Ishikawa (cell line): ENCODE data around the gene MEGF6.

Experiments
- CEBPB ChIP-seq: IDR thresholded peaks from 2 replicates; pipeline ENCODE4 v1.6.1; 2012
- CREB1 ChIP-seq: IDR thresholded peaks from 2 replicates; pipeline ENCODE4 v1.6.1; 2012; ENCODE audit warnings: low read depth
- EP300 ChIP-seq: IDR thresholded peaks from 2 replicates; pipeline ENCODE4 v1.6.1; 2012; ENCODE audit warnings: borderline replicate concordance
- MAX ChIP-seq: IDR thresholded peaks from 2 replicates; pipeline ENCODE4 v1.6.1; 2012
- RAD21 ChIP-seq: IDR thresholded peaks from 2 replicates; pipeline ENCODE4 v1.6.1; 2012; ENCODE audit warnings: low read depth
- TCF12 ChIP-seq: IDR thresholded peaks from 2 replicates; pipeline ENCODE4 v1.6.1; 2012; ENCODE audit warnings: low read depth
- ZBTB7A ChIP-seq: IDR thresholded peaks from 2 replicates; pipeline ENCODE4 v1.6.1; 2012; ENCODE audit warnings: low read depth
- TF ChIP-seq, protein P1 (sequence below): IDR thresholded peaks from 2 replicates; pipeline ENCODE4 v1.6.1; 2012
- TF ChIP-seq, protein P2 (sequence below): IDR thresholded peaks from 2 replicates; pipeline ENCODE4 v1.6.1; 2012; ENCODE audit warnings: low read depth, mild to moderate bottlenecking

DNA sequence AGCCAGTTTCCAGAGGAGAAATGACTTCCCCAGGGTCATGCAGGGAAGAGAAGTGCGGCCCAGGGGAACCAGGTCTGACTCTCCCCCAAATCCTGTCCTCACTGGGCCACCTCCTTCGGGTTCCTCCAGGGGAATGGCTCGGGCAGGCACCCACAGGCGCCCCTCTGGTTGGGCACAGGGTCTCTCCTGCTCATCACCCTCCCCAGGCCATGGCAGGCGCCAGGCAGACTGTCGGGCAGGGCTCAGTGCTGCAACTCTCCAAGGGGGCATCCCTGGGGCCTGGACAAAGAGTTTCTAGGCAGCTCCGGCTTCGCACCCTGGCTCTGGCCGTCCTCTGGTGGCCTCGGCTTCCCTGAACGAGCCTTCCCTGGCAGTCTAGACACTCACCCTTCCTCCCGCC, 75.6 kb downstream of the MEGF6 start:
- TF ChIP-seq RAD21 (no peak), EP300 (no peak), CREB1 (no peak), ZBTB7A (no peak), MAX (no peak), CEBPB (no peak), TCF12 (no peak)
- TF ChIP-seq, protein P1, sequence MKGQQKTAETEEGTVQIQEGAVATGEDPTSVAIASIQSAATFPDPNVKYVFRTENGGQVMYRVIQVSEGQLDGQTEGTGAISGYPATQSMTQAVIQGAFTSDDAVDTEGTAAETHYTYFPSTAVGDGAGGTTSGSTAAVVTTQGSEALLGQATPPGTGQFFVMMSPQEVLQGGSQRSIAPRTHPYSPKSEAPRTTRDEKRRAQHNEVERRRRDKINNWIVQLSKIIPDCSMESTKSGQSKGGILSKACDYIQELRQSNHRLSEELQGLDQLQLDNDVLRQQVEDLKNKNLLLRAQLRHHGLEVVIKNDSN: no peak
- TF ChIP-seq, protein P2, sequence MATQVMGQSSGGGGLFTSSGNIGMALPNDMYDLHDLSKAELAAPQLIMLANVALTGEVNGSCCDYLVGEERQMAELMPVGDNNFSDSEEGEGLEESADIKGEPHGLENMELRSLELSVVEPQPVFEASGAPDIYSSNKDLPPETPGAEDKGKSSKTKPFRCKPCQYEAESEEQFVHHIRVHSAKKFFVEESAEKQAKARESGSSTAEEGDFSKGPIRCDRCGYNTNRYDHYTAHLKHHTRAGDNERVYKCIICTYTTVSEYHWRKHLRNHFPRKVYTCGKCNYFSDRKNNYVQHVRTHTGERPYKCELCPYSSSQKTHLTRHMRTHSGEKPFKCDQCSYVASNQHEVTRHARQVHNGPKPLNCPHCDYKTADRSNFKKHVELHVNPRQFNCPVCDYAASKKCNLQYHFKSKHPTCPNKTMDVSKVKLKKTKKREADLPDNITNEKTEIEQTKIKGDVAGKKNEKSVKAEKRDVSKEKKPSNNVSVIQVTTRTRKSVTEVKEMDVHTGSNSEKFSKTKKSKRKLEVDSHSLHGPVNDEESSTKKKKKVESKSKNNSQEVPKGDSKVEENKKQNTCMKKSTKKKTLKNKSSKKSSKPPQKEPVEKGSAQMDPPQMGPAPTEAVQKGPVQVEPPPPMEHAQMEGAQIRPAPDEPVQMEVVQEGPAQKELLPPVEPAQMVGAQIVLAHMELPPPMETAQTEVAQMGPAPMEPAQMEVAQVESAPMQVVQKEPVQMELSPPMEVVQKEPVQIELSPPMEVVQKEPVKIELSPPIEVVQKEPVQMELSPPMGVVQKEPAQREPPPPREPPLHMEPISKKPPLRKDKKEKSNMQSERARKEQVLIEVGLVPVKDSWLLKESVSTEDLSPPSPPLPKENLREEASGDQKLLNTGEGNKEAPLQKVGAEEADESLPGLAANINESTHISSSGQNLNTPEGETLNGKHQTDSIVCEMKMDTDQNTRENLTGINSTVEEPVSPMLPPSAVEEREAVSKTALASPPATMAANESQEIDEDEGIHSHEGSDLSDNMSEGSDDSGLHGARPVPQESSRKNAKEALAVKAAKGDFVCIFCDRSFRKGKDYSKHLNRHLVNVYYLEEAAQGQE: no peak
